Urothelium cell line (cell line): Measurements from ENCODE around the gene NTSR1.

Source experiments
- DNase-seq: peaks from one replicate; pipeline ENCODE4 v3.0.0; 2011; ENCODE audit warnings: low spot score, mixed read lengths
- FAIRE-seq: peaks from 2 replicates; lab custom pipeline; 2011; peaks lifted over from hg19 to GRCh38; lab: Jason Lieb, UNC

The NTSR1 gene

DNA sequence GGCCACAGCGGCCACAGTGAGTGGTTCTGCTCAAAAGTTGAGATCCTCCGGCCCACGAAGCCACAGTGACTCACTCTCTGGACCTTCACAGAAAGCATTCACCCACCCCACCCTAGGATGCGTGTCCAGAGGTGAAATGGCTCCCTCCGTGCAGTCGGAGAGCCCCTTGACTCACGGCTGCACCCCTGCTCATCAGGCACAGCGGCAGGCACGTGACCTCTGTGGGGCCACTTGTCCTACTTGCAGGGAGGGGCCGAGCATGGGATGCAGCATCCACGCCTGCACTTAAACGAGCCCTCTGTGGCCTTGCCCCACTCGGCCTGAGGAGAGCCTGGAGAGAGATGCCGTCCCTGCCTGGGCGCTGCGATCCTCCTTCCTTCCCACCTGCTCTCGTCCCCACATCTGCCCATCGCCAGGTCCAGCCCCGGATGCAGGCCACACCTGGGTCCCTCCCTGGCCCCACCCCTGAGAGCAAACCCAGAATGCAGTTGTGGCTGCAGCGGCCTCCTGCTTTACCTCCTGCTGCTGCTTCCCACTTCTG lies 28.7 kb downstream of the NTSR1 start:
- DNase-seq (no peak), FAIRE-seq (no peak)

DNA sequence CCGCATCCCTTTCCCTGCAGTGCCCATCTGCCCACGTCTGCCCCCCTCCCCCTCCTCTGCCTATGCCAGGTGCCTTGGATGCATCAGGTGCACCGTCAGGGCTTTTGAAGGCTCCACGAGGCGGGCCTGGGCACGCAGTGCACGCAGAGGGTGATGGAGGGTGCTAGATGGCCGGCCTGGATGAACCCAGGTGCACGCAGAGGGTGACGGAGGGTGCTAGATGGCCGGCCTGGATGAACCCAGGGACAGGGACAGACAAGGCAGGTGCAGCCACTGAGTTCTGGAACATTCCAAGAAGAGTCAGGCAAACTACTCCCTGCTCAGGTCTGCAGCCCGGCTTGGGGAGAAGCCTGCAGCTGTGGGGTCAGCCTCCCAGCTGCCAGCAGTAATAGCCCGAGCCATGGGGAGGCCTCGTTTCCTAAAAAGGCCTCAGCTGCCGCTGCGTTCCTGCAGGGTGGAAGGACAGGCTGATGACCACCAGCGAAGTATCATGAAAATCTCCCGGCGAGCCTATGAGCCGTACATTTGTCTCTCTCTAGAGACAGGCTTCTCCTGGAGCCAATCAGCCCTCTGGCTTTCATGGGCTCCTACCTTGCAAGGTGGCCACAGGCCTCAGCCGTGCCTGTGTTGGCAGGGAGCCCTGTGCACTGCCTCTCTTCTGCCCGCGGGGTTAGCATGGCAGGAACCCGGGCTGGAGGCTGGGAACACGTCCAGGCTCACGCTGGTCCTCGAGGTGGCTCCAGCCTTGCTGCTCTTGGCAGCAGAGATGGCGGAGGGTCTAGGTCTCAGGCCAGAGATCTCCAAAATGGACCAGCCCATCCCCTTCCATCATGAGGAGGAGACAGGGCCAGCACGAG lies 29.6 kb downstream of the NTSR1 start:
- FAIRE-seq: no peak
- no peak for DNase-seq

DNA sequence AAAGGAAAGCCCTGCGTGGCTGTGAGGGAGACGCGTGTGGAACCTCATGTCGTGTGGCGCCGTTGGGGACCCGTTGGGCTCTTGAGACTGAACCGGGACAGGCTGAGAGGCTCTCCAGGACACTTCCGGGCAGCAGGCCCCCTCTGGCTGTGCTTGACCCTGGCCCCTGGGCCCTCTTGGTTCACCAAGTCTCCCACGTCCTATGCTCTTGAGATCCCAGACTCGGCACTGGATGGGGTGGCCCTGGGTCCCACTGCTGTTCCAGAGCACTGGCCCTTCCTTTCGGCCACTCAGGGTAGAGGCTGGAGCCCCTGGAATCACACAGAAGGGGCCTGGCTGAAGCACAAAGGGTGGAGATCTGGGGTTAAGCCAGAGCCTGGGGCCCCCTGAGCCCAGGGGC lies 30.4 kb downstream of the NTSR1 start:
- FAIRE-seq (no peak), DNase-seq (no peak)

DNA sequence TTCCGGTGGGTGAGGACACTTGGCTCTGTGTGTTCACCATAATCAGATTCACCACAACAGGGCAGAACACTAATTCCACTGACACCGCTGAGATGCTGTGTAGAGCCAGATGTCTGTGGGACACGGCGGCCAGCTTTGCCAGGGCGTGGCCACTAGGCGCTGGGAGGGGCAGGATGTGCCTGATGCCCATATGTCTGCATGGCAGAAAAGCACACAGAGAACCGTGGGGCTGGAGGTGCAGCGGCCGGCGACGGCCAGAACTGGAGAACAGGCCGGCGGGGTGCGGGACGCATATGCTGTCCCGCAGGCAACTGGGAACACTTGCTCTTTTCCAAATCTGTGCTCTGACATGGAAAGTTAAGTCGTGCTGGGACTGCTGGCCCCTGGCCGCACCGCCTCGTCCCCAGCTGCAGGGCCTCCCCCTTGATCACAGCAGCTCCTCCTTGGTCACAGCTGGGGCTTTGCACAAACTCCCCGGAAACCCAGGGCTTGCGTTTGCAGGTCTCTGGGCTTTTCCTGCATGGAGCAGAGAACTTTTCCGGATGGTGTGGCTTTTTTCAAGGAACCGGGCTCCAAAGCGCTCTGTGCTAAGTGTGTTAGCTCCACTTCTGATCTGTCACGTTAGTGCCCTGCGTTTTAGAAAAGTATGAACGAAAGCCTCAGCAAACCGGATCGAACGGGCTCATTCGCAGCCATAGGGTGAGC lies 31.1 kb downstream of the NTSR1 start:
- FAIRE-seq (peak; percentile 96), DNase-seq (peak; percentile 71)

DNA sequence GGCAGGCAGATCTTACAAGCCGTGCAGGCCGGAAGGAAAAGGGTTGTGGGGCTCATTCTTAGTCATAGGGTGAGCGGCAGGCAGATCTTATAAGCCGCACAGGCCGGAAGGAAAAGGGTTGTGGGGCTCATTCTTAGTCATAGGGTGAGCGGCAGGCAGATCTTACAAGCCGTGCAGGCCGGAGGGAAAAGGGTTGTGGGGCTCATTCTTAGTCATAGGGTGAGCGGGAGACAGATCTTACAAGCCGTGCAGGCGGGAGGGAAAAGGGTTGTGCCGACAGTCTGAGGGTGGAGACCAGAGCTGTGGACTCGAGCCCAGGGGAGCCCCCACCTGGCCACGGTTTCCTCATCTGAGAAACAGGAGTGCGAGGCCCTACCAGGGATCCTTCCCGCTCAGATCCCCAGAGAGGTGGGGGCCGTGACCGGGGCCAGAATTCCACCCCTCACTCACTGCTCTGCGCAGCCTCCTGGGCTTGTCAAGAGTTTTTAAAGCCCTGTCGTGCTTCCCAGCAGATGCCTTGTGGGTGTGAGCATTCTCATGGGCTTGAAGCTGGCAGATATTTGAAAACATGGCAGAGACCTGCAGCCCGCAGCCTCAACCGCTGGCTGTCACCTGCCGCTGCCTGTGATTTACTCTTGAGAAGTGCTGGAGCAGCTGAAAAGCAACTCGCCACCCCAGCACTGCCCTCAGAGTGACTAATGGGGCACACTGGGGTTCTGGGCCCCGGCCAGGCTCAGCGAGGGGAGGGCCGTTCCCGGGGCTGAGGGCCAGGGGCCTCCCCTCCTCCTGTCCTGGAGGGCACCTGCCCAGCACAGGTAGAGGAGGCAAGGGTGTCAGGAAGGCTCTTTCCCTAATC lies 31.9 kb downstream of the NTSR1 start:
- DNase-seq (peak; percentile 78), FAIRE-seq (peak; percentile 88)

DNA sequence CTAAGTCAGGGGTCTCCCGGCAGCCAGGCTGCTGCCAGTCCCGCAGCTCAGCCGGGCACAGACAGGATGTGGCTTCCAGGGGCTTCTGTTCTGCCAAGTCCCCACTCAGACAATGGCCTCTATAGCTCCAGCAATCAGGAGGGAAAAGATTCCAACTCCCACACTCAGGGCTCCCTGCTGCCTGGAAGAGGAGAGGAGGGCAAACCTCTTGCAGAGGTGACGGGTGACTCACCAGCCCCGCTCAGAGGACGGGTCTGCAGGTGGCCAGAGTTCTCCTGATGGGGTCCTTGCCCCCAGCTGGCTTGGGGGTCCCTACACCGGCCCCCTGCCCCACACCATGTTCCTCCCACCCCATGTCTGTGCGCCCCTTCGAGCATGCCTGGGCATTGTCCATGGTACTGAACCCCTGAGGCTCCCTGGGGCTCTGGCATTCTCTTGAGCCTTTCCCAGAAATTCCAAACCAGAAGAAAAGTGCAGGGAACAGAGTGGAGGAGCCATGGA lies 32.6 kb downstream of the NTSR1 start:
- DNase-seq (peak; percentile 62), FAIRE-seq (no peak)

DNA sequence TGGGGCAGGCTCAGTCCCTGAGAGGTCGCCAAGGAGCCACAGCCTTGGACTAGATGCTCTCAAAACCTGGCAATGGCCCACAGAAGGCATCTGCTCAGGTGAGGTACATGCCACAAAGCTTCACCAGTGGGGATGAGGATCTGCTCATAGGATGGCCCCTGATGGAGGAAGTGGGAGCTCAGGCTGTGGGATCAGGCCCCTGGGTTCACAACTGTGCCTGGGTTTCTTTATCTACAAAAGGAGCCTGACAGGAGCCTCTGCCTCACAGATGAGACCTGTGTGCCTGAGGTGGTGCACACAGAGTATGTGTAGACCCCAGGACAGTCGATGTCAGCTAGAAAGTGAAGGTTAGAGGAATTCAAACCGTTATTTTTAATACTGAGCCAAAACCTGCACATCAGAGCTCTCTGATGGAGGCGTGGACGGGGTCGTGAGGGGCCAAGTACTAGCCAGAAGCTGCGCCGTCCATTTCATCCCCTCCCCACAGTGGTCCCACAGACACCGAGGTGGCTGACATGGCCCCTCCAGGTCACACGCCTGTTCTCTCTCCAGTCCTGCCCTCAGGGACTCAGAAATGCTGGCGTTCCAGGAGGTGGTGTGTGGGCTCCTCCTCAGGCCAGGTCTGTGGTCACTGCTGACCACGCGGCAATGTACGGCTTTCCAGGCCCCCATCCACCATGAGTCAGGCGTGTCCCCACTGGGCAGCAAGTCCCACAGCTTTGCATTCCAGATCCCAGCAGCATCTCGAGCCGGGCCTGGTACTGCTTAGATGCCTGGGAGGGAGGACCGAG lies 33.3 kb downstream of the NTSR1 start:
- DNase-seq (no peak), FAIRE-seq (peak; percentile 23)

DNA sequence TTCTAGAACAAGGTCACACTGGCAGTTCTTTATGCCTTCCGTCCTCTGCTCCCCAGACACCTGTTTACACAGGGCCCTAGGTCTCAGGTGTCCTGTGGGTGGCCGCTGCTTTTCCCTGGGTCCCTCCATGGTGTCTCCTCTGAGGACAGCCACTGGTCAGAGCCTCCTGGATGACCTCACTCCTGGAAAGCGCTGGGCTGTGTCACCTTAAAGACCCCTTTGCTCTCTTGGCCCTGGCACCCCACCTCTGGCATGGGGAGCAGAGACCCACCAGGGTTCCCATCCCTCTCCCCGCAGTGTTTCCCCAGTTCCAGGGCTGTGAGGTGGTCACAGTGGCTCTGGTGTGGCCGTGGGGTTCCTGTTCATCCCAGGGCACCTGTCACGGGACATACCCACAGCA lies 33.9 kb downstream of the NTSR1 start:
- DNase-seq (no peak), FAIRE-seq (no peak)

DNA sequence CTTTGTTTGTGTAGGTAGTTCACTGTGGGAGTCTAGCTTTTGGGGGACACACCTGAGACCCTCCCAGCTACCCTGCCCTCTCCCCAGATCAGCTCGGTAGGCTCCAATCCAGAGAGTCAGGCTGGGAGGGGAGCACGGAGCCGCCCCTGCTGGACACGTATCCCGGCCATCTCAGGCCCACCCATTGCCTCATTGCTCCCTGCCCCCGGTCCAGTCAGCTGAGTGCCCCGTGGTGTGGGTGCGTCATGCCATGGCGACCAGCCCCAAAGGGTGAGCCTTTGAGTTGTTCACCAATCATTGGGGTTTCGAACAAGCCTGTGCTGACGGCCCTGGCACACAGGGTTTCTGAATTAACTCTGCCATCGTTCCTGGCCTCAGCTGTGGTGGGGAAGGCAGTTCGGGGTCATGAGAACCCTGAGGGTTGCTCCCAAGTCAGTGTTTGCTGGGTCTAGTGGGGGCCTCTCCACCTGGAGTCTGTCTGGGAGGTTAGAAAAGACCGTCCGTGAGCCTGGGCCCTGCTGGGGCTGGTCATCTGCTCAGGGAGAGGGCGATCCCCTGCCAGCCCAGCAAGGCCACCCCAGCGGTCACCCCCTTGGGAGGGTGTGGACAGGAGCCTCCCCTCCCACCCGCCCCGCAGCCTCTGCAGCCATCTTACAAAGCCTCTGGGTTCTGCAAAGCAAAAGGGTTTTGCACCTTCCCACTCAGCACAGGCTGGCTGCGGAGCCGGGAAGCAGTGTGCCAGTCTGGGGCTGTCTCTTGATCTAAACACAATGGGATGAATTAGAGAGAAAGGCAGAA lies 34.5 kb downstream of the NTSR1 start:
- DNase-seq (no peak), FAIRE-seq (no peak)

DNA sequence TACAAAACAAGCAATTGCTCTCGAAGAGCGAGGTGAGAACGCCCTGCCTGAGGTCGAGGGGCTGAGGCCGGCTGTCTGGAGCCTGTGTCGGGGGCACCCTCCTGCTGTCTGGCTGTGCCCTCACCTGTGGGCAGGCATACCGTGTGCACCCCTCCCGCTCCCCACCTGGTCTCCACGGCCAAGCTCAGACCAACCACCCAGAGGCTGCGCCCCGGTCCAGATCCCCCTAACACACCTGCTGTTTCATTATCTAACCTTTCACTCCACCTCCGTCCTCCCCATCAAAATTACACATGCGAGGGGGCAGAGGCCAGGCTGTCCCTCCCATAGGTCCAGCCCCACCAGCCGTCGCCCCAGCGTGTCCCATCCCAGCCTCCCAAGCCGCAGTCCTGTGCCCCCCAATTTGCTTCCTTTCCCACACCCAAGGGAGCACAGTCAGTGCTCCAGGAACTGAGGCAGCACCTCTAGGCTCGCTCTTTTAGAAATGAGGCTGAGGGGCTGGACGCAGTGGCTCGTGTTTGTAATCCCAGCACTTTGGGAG lies 35.2 kb downstream of the NTSR1 start:
- FAIRE-seq: no peak

DNA sequence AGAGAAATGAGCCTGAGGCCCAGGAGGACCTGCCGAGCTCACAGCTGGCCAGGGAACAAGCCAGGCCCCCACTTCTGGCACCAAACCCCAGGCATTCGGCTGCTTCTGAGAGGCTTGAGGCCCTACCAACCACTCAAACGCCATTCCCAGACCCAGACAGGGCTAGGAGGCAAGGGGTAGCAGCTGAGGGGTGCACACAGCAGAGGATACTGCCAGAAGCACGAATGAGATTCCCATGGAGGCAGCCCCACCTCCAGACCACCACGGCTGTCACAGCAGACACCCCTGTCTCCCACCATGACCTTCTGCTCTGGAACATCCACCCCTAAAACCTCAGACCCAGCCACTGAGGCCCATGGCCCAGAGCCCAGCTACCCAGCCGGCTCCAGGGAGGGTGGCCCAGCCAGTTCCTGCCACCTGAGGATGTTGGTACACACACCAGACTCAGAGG lies 36.1 kb downstream of the NTSR1 start:
- DNase-seq (no peak), FAIRE-seq (no peak)

More for the DNA sequence above, 35.2 kb downstream of the NTSR1 start:
- no peak for DNase-seq

DNA sequence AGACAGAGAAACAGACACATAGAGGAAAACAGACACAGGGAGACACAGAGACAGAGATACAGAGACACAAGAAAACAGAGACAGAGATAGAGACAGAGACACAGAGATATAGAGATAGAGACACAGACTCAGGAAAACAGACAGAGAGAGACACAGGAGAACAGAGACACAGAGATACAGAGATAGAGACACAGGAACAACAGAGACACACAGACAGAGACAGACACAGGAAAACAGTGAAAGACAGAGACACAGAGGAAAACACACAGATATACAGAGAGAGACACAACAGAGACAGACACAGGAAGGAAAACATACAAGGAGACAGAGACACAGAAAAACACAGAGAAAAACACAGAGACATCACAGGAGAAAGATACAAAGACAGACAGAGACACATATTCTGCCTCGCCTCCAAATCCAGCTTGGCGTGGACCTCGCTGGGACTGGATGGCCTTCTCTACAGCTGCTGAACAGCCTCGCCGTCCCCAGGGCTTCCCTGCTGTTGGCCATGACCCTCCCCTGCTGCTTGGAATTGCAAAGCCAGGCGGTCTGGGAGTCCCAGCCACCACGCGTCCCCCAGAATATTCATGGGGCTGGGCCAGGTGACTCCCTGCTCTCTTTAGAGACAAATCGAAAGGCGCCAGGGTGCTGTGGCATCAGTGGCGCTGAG lies 36.8 kb downstream of the NTSR1 start:
- FAIRE-seq (no peak), DNase-seq (no peak)

DNA sequence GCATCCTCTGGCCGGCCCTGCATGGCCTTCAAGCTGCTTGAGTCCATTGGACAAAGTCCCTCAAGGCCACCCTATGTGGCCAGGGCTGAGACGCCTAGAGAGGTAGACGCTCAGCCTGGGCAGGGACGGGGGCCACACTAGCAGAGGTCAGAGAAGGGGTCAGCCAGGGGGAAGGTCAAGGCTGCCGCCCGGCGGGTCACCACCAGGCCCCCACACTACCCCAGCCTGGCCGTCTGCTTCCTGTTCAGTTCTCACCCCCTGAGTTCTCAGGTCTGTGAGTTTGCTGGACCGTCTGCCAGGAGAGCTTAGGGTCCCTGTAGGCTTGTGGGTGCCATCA lies 37.3 kb downstream of the NTSR1 start:
- FAIRE-seq: no peak
- DNase-seq: no peak

DNA sequence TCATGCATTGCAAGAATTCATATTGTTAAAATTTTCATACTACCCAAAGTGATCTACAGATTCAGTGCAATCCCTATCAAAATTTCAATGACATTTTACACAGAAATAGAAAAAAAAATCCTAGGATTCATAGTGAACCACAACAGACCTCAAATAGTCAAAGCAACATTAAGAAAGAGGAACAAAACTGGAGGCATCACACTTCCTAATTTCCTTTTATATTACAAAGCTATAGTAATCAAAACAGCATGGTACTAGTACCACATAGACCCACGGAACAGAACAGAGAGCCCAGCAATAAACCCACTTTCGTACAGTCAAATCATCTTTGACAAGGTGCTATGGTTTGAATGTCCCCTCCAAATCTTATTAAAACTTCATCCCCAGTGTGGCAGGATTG lies 39.7 kb downstream of the NTSR1 start:
- FAIRE-seq (no peak), DNase-seq (no peak)

DNA sequence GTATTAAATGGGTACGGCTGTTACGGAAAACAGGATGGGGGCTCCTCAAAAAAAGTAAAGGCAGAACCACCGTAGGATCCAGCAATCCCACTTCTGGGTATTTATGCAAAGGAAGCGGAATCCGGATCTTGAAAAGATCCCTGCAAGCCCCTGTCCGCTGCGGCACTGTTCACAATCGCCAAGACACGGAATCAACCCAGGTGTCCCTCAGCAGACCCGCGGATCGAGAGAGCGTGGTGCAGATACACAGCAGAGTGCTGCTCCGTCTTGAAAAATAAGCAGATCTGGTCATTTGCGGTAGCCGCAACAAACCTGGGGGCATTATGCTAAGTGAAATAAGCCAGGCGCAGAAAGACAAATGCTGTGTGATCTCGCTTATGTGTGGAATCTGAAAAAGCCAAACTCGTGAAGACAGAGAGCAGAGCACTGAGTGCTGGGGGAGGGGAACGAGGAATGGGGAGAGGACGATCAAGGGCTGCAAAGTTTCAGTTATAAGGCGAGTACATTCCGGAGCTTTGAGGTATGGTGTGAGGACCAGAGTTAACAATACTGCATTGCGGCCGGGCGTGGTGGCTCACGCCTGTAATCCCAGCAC lies 41.3 kb downstream of the NTSR1 start:
- DNase-seq (no peak), FAIRE-seq (no peak)

DNA sequence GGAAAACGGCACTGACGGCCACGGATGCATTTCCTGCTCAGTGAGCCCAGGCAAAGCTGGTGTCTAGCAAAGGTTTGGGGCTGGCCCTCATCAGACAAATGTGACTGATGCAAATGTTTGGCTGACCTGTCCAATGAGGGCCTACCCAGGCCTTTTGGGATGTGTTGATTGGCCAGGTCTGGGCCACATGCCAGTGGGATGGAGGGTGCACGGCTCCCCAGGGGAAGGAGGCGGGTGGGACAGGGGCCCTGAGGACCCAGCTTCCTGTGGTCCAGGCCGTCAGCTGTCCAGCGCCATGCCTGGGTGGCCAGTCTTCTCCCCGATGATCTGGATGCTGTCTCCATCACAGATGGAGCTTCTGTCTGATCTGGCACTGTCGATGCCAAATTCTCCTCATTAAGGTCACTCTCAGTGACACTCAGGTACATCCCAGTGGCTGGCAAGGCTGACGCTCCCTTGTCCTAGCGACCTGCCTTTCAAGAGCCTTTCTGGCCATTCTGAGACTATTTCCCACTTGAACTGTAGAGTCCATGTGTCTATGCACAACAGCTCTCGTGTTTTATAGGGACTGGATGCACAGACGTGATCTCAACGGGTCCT lies 43.0 kb downstream of the NTSR1 start:
- FAIRE-seq: no peak
- no peak for DNase-seq

DNA sequence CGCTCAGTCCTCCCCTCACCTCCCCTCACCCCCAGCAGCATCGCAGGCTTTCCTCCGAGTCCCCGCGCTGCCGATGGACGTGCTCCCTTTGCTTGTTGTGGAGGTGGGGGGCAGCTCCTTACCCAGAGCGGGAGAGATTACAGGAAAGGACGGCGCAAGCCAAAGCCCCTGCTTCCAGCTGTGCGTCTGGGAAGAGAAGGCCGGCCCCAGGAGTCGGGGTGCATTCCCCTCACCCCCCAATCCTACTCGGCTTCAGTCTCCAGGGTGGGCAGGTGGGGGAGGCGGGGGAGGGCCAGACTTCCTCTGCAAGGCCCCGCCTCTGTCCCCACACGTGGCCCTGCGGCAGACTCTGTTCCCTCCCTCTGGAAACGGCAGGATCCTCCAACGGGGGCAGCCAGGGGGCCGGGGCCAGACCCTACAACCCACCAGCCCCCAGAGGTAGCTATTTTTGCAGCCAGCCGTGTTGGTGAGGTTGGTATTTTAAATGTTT lies 43.6 kb downstream of the NTSR1 start:
- no peak for FAIRE-seq
- DNase-seq: no peak
